MM.1S (cell line): Measurements from ENCODE around the gene LRRC66.

Experiments used
- DNase-seq: peaks from one replicate; pipeline ENCODE4 v3.0.0-alpha.2; 2015
- H2AFZ ChIP-seq: fragments of 300-600 bp; sonication (generic); 2 replicates; pipeline ENCODE4 v1.6.0; 2016; ENCODE audit warnings: antibody characterized with exemption, low read length
- H3F3A ChIP-seq: fragments of 300-600 bp; sonication (generic); 2 replicates; pipeline ENCODE4 v1.6.1; 2016; ENCODE audit warnings: mild to moderate bottlenecking, antibody characterized with exemption, low read length, moderate library complexity, mixed read lengths; ENCODE audit not compliant: insufficient read depth
- H3K27ac ChIP-seq: fragments of 300-600 bp; sonication (generic); 2 replicates; pipeline ENCODE4 v1.5.1; 2016; ENCODE audit warnings: mild to moderate bottlenecking, low read length
- H3K27me3 ChIP-seq: fragments of 300-600 bp; sonication (generic); replicated peaks from 2 replicates; pipeline ENCODE4 v1.6.0; 2016; ENCODE audit warnings: low read length; ENCODE audit not compliant: insufficient read depth
- H3K36me3 ChIP-seq: fragments of 300-600 bp; sonication (generic); replicated peaks from 2 replicates; pipeline ENCODE4 v1.6.1; 2016; ENCODE audit warnings: mild to moderate bottlenecking, low read length, mixed read lengths; ENCODE audit not compliant: insufficient read depth
- H3K4me1 ChIP-seq: fragments of 300-600 bp; sonication (generic); 2 replicates; pipeline ENCODE4 v1.6.1; 2016; ENCODE audit warnings: low read length, mixed read lengths
- H3K4me2 ChIP-seq: fragments of 300-600 bp; sonication (generic); 2 replicates; pipeline ENCODE4 v1.6.0; 2016; ENCODE audit warnings: low read depth, low read length
- H3K4me3 ChIP-seq: fragments of 300-600 bp; sonication (generic); 2 replicates; pipeline ENCODE4 v1.5.1; 2016; ENCODE audit warnings: low read length, mixed read lengths
- H3K79me2 ChIP-seq: fragments of 300-600 bp; sonication (generic); 2 replicates; pipeline ENCODE4 v1.6.1; 2016; ENCODE audit warnings: mixed run types, low read length, mixed read lengths
- H3K9ac ChIP-seq: fragments of 300-600 bp; sonication (generic); 2 replicates; pipeline ENCODE4 v1.6.1; 2016; ENCODE audit warnings: low read length, mixed read lengths
- H3K9me2 ChIP-seq: fragments of 300-600 bp; sonication (generic); replicated peaks from 2 replicates; pipeline ENCODE4 v1.6.1; 2016; ENCODE audit warnings: mild to moderate bottlenecking, low read length, mixed read lengths; ENCODE audit not compliant: insufficient read depth
- H3K9me3 ChIP-seq: fragments of 300-600 bp; sonication (generic); replicated peaks from 2 replicates; pipeline ENCODE4 v1.6.1; 2016; ENCODE audit warnings: mild to moderate bottlenecking, low read length, mixed read lengths; ENCODE audit not compliant: insufficient read depth
- H4K20me1 ChIP-seq: fragments of 300-600 bp; sonication (generic); 2 replicates; pipeline ENCODE4 v1.6.1; 2016; ENCODE audit warnings: mild to moderate bottlenecking, low read length, moderate library complexity, mixed read lengths; ENCODE audit not compliant: insufficient read depth
- EZH2 ChIP-seq: fragments of 300-600 bp; sonication (generic); optimal IDR thresholded peaks from 2 replicates; pipeline ENCODE3; 2017; ENCODE audit warnings: low read depth, mild to moderate bottlenecking, antibody characterized with exemption, low read length, mixed read lengths
- EZH2phosphoT487 ChIP-seq: fragments of 300-600 bp; sonication (generic); IDR thresholded peaks from 2 replicates; pipeline ENCODE4 v1.6.1; 2018; ENCODE audit warnings: antibody characterized with exemption, low read length
- TF ChIP-seq, protein P1 (sequence below): fragments of 300-600 bp; sonication (generic); IDR thresholded peaks from 2 replicates; pipeline ENCODE4 v1.5.1; 2016; ENCODE audit warnings: antibody characterized with exemption, low read length, mixed read lengths

The LRRC66 gene

DNA sequence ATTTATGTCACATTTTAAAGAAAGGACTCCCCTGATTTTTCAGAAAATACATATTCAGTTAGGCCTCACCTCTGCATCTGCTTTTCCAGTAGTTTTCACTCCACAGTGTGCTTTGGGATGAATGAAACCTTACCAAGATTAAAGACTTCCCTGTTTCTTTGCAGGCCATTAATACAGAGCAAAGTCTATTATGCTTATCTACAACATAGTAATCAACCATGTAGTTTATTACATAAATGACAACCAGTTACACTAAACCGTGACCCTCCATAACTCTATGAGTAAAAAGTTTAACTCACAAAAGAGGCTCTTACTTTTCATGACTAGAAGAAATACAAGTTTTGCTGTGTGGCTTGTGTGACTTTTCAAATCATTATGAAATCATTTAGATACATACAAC is 2.3 kb downstream of the LRRC66 start:
- Histone ChIP-seq H3K36me3 (no peaks in the 10 kb centered on the region), H3F3A (no peaks in the 10 kb centered on the region), H3K27ac (no peak overlapping the region), H2AFZ (no peak overlapping the region), H4K20me1 (no peaks in the 10 kb centered on the region), H3K79me2 (no peaks in the 10 kb centered on the region), H3K27me3 (no peaks in the 10 kb centered on the region), H3K4me3 (no peak overlapping the region), H3K9me3 (no peaks in the 10 kb centered on the region), H3K4me1 (no peaks in the 10 kb centered on the region), H3K4me2 (no peak overlapping the region), H3K9me2 (no peaks in the 10 kb centered on the region), H3K9ac (no peak overlapping the region)
- TF ChIP-seq, protein P1, sequence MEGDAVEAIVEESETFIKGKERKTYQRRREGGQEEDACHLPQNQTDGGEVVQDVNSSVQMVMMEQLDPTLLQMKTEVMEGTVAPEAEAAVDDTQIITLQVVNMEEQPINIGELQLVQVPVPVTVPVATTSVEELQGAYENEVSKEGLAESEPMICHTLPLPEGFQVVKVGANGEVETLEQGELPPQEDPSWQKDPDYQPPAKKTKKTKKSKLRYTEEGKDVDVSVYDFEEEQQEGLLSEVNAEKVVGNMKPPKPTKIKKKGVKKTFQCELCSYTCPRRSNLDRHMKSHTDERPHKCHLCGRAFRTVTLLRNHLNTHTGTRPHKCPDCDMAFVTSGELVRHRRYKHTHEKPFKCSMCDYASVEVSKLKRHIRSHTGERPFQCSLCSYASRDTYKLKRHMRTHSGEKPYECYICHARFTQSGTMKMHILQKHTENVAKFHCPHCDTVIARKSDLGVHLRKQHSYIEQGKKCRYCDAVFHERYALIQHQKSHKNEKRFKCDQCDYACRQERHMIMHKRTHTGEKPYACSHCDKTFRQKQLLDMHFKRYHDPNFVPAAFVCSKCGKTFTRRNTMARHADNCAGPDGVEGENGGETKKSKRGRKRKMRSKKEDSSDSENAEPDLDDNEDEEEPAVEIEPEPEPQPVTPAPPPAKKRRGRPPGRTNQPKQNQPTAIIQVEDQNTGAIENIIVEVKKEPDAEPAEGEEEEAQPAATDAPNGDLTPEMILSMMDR, result no peak
- TF ChIP-seq EZH2, result no peak
- TF ChIP-seq EZH2phosphoT487, result no peak
- no peak for DNase-seq

DNA sequence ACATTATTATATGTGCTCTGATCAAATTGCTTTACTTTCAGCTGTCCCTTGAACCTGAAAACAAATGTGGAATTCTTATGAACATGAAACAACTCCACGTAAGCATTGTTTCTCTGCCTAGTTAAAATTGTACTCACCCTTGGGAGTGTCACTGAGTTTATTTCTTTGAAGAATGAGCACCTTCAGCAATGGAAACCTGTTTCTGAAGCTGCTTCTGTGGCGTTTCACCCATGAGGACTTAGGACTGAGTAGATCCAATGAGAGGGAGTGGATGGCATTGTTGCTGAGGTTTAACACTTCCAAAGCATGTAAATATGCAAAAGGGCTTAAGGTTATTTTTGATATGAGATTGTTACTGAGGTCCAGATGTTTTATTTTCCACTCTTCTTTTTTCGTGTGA is 3.2 kb downstream of the LRRC66 start:
- Histone ChIP-seq H3F3A (no peaks in the 10 kb centered on the region), H3K4me3 (no peak overlapping the region), H3K9ac (no peak overlapping the region), H3K36me3 (no peaks in the 10 kb centered on the region), H3K27ac (no peak overlapping the region), H3K4me1 (no peaks in the 10 kb centered on the region), H3K27me3 (no peaks in the 10 kb centered on the region), H3K79me2 (no peaks in the 10 kb centered on the region), H2AFZ (no peak overlapping the region), H3K4me2 (no peak overlapping the region), H3K9me2 (no peaks in the 10 kb centered on the region), H3K9me3 (no peaks in the 10 kb centered on the region), H4K20me1 (no peaks in the 10 kb centered on the region)
- no peak for DNase-seq
- TF ChIP-seq EZH2, result no peak
- TF ChIP-seq EZH2phosphoT487, result no peak
- TF ChIP-seq, protein P1, result no peak

DNA sequence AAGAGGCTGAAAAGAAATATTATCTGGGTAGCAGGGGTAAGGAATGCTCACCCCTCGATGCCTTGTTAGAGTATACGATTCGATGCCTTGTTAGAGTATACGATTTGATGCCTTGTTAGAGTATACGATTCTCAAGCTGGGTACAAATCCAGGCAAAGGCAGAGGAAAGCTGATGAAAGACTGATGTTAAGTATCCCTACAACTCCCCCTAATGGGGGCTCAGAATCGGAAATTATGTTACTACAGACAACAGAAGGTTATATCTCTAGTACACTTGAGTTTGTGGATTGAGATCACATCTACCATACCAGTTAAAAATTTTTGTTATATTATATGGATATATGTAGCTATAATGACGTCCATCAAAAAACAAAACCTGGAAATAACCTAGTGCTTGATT is 4.8 kb downstream of the LRRC66 start:
- Histone ChIP-seq H3K79me2 (no peaks in the 10 kb centered on the region), H3K9me3 (no peaks in the 10 kb centered on the region), H3K4me1 (no peaks in the 10 kb centered on the region), H3F3A (no peaks in the 10 kb centered on the region), H3K27me3 (no peaks in the 10 kb centered on the region), H3K4me2 (no peak overlapping the region), H3K4me3 (no peak overlapping the region), H3K27ac (no peak overlapping the region), H2AFZ (no peak overlapping the region), H3K36me3 (no peaks in the 10 kb centered on the region), H3K9ac (no peak overlapping the region), H3K9me2 (no peaks in the 10 kb centered on the region), H4K20me1 (no peaks in the 10 kb centered on the region)
- no peak for DNase-seq
- no peak for TF ChIP-seq EZH2
- TF ChIP-seq, protein P1, result no peak
- no peak for TF ChIP-seq EZH2phosphoT487
